CD1c-positive myeloid dendritic cell (primary cell): ENCODE results near the gene PMAIP1.

Source experiments
- DNase-seq: peaks from one replicate; pipeline ENCODE4 v3.0.0-alpha.2; 2016; ENCODE audit errors: extremely low spot score

PMAIP1 gene

DNA sequence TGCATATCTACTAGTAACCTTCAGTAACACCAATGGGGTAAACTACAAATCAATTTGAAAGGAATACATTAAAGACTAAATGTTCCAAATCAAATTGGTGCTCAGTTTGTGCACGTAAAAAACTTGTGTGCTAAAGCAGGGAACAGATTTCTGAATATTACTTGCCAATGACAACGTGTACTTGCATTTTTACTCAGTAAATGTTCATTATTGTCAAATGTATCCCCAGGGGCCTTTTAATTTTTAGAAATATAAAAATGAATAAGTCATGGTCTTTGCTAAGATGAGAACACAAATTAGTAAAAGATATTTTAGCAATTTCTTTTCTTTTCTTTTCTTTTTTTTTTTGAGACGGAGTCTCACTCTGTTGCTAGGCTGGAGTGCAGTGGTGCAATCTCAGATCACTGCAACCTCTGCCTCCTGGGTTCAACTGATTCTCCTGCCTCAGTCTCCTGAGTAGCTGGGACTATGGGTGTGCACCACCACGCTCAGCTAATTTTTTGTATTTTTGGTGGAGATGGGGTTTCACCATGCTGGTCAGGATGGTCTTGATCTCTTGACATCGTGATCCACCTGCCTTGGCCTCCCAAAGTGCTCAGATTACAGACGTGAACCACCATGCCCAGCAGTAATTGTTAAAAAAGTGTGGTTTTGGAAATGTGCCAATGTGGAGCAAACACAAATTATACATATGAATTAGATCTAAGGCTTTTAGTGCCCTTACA, 52.6 kb downstream of the PMAIP1 start:
- DNase-seq = no peak
